HCT116 (cell line): ENCODE measurements around the gene KNDC1. TPM values are rescaled to one million over a fixed set of nuclear protein-coding genes. Genes with fewer than 3 reads are reported as not detected.

Experiments
- ATAC-seq: fragments of 200-7000 bp; cut with Tn5 transposase; 2 replicates; pipeline ENCODE4 v1.9.1; 2020; ENCODE audit warnings: mild to moderate bottlenecking, moderate library complexity
- BruUV-seq: library from RNA; stranded (reverse); fragments of 400-500 nt; replicated peaks from 2 replicates; lab custom pipeline; 2021; lab: Mats Ljungman, UMichigan
- CTCF ChIA-PET: fragments of 300-600 bp; sonication (Branson Sonifier 250); formaldehyde crosslinking; loops from one replicate; lab custom pipeline; 2021; ENCODE audit warnings: antibody characterized with exemption; lab: Charles Lee
- POLR2A ChIA-PET: fragments of 300-600, 350-600 bp; sonication (Branson Sonifier 250); formaldehyde crosslinking; loops from one replicate; lab custom pipeline; 2021; ENCODE audit warnings: antibody characterized with exemption; lab: Charles Lee
- RAD21 ChIA-PET, 2 experiments: fragments of 300-600 bp; sonication (Branson Sonifier 250); formaldehyde crosslinking; loops; one replicate each; lab custom pipeline; 2023; ENCODE audit warnings: low total read pairs in 2 of 2; ENCODE audit not compliant: uncharacterized antibody in 2 of 2, unreplicated experiment in 2 of 2, low non-redundant PET in 1 of 2; lab: Charles Lee
- DNase-seq: peaks from one replicate; pipeline ENCODE4 v3.0.0-alpha.2; 2010; ENCODE audit warnings: low read depth, low spot score
- H2AFZ ChIP-seq: fragments of 200-600 bp; shearing (Covaris generic), sonication (generic); 2 replicates; pipeline ENCODE4 v1.6.1; 2017; ENCODE audit warnings: low read depth, mixed run types, mixed read lengths, antibody characterized with exemption, low read length; ENCODE audit not compliant: poor library complexity, severe bottlenecking
- H3K27ac ChIP-seq: 2 replicates; pipeline ENCODE4 v1.5.1; 2012; ENCODE audit warnings: low read depth, low read length
- H3K27me3 ChIP-seq: fragments of 200-600 bp; sonication (generic); 2 replicates; pipeline ENCODE4 v1.6.1; 2016; ENCODE audit warnings: mixed run types, low read length, mixed read lengths; ENCODE audit not compliant: insufficient read depth
- H3K36me3 ChIP-seq, 2 experiments: fragments of 200-500 bp in 1 of 2; fragments of 200-600 bp in 1 of 2; sonication (Bioruptor generic) in 1 of 2; sonication (generic) in 1 of 2; 2 replicates each; pipeline versions ENCODE4 v1.5.1 to v1.6.1; 2014 to 2016; ENCODE audit warnings: low read length in 2 of 2, inconsistent platforms in 1 of 2, mixed read lengths in 1 of 2, mixed run types in 1 of 2; ENCODE audit not compliant: insufficient read depth in 2 of 2, control insufficient read depth in 1 of 2
- H3K4me1 ChIP-seq, 2 experiments: fragments of 200-600 bp in 1 of 2; sonication (generic) in 1 of 2; 2 replicates each; pipeline versions ENCODE4 v1.5.1 to v1.6.1; 2012 to 2017; ENCODE audit warnings: low read length in 2 of 2, inconsistent platforms in 1 of 2, mild to moderate bottlenecking in 1 of 2, mixed read lengths in 1 of 2, mixed run types in 1 of 2, moderate library complexity in 1 of 2; ENCODE audit not compliant: insufficient read depth in 2 of 2, control insufficient read depth in 1 of 2
- H3K4me2 ChIP-seq: fragments of 200-600 bp; sonication (generic); 2 replicates; pipeline ENCODE4 v1.6.1; 2017; ENCODE audit warnings: mixed run types, low read length, mixed read lengths
- H3K4me3 ChIP-seq, 2 experiments: fragments of 200-600 bp in 1 of 2; sonication (generic) in 1 of 2; replicated peaks in 1 of 2; 2 replicates each; pipeline ENCODE4 v1.5.1; 2011 to 2016; ENCODE audit warnings: low read length in 2 of 2, control low read depth in 1 of 2, low read depth in 1 of 2, mild to moderate bottlenecking in 1 of 2, mixed read lengths in 1 of 2, mixed run types in 1 of 2
- H3K79me2 ChIP-seq: fragments of 200-600 bp; sonication (generic); 2 replicates; pipeline ENCODE4 v1.6.1; 2017; ENCODE audit warnings: mild to moderate bottlenecking, mixed run types, low read length, moderate library complexity, mixed read lengths; ENCODE audit not compliant: insufficient read depth
- H3K9ac ChIP-seq: fragments of 200-600 bp; sonication (generic); 2 replicates; pipeline ENCODE4 v1.6.1; 2016; ENCODE audit warnings: low read length, mixed read lengths
- H3K9me2 ChIP-seq: fragments of 200-600 bp; sonication (generic), shearing (Covaris generic); 2 replicates; pipeline ENCODE4 v1.6.1; 2017; ENCODE audit warnings: mixed run types, mild to moderate bottlenecking, moderate library complexity; ENCODE audit not compliant: insufficient read depth
- H3K9me3 ChIP-seq, 2 experiments: fragments of 200-500 bp in 1 of 2; fragments of 200-600 bp in 1 of 2; sonication (Bioruptor generic) in 1 of 2; sonication (generic) in 1 of 2; 2 replicates each; pipeline ENCODE4 v1.6.1; 2014 to 2017; ENCODE audit warnings: low read length in 2 of 2, mixed read lengths in 2 of 2, inconsistent platforms in 1 of 2, low read depth in 1 of 2, mild to moderate bottlenecking in 1 of 2, mixed run types in 1 of 2, moderate library complexity in 1 of 2; ENCODE audit not compliant: control insufficient read depth in 1 of 2, insufficient read depth in 1 of 2
- H4K20me1 ChIP-seq: fragments of 200-600 bp; sonication (generic), shearing (Covaris generic); 2 replicates; pipeline ENCODE4 v1.6.1; 2017; ENCODE audit warnings: mixed run types, mild to moderate bottlenecking, moderate library complexity; ENCODE audit not compliant: insufficient read depth
- CBX3 ChIP-seq: IDR thresholded peaks from 2 replicates; pipeline ENCODE4 v1.6.1; 2012; ENCODE audit warnings: low read depth
- ELF1 ChIP-seq: IDR thresholded peaks from 2 replicates; pipeline ENCODE4 v1.6.1; 2012; ENCODE audit warnings: low read depth, borderline replicate concordance
- SIN3A ChIP-seq: IDR thresholded peaks from 2 replicates; pipeline ENCODE4 v1.6.1; 2012; ENCODE audit warnings: low read depth
- TCF7L2 ChIP-seq: IDR thresholded peaks from 2 replicates; pipeline ENCODE4 v1.7.0; 2011; ENCODE audit warnings: borderline replicate concordance, inconsistent platforms; ENCODE audit not compliant: insufficient read depth, insufficient read length; ENCODE audit errors: extremely low read depth
- ZFX ChIP-seq: fragments of 450-650 bp; IDR thresholded peaks from 2 replicates; pipeline ENCODE4 v1.6.1; 2017
- intact Hi-C: fragments of 100-400 bp; cut with micrococcal nuclease; formaldehyde crosslinking; loops from 2 replicates; pipeline ENCODE4 v1.10.0; 2022
- total RNA-seq: library from RNA; stranded (reverse); gene quantifications from one replicate; pipeline ENCODE4 v1.2.1, GENCODE V29; 2021; ENCODE audit not compliant: unreplicated experiment
- TF ChIP-seq, protein P1 (sequence below), 3 experiments: fragments of 200-600 bp in 1 of 3; sonication (generic) in 1 of 3; IDR thresholded peaks in 2 of 3; conservative IDR thresholded peaks in 1 of 3; 2 replicates each; pipeline ENCODE4 v1.5.1; 2012 to 2017; ENCODE audit warnings: low read depth in 2 of 3, low read length in 2 of 3, antibody characterized with exemption in 1 of 3, borderline replicate concordance in 1 of 3, control low read depth in 1 of 3, mild to moderate bottlenecking in 1 of 3, mixed read lengths in 1 of 3, mixed run types in 1 of 3, moderate library complexity in 1 of 3; ENCODE audit not compliant: insufficient read depth in 1 of 3

KNDC1 gene
- total RNA-seq, 1 experiment from 2014 or later = 3.6 TPM

GRCh38 chr10:133205146-133205545 is 45.1 kb downstream of the KNDC1 start (continued):
- TF ChIP-seq, protein P1, sequence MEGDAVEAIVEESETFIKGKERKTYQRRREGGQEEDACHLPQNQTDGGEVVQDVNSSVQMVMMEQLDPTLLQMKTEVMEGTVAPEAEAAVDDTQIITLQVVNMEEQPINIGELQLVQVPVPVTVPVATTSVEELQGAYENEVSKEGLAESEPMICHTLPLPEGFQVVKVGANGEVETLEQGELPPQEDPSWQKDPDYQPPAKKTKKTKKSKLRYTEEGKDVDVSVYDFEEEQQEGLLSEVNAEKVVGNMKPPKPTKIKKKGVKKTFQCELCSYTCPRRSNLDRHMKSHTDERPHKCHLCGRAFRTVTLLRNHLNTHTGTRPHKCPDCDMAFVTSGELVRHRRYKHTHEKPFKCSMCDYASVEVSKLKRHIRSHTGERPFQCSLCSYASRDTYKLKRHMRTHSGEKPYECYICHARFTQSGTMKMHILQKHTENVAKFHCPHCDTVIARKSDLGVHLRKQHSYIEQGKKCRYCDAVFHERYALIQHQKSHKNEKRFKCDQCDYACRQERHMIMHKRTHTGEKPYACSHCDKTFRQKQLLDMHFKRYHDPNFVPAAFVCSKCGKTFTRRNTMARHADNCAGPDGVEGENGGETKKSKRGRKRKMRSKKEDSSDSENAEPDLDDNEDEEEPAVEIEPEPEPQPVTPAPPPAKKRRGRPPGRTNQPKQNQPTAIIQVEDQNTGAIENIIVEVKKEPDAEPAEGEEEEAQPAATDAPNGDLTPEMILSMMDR (IDR thresholded peaks at IDR 0.05 in 2 of 3, conservative IDR thresholded peaks at IDR 0.05 in 1 of 3; ENCODE audit: borderline replicate concordance in 1 of 3, insufficient read depth in 1 of 3, low read depth in 2 of 3, low read length in 2 of 3) = no peak
- no peak for TF ChIP-seq SIN3A
- TF ChIP-seq ELF1 = no peak

- Histone ChIP-seq H3K9ac (no peak overlapping the region), H2AFZ (no peak overlapping the region), H3K79me2 (no peaks in the 10 kb centered on the region), H3K27me3 (no peaks in the 10 kb centered on the region), H3K4me1 (no peaks in the 10 kb centered on the region), H3K9me2 (no peaks in the 10 kb centered on the region), H3K27ac (no peak overlapping the region), H3K36me3 (no peaks in the 10 kb centered on the region), H3K4me3 (no peak overlapping the region), H4K20me1 (no peaks in the 10 kb centered on the region), H3K9me3 (no peaks in the 10 kb centered on the region), H3K4me2 (no peak overlapping the region)
- no peak for DNase-seq
- RAD21 ChIA-PET = no interaction called here
- CTCF ChIA-PET = no interaction called here
- no TSS peak for BruUV-seq
- intact Hi-C loops = no loop called here
- POLR2A ChIA-PET = no interaction called here
- no peak for ATAC-seq
- TF ChIP-seq TCF7L2 (no peak), CBX3 (no peak), ZFX (no peak)
Measured at GRCh38 chr10:133206356-133207040, 46.5 kb downstream of the KNDC1 start.
